Endothelial cell of umbilical vein (primary cell): ENCODE results near the gene PLEKHA6. TPM values are rescaled to one million over a fixed set of nuclear protein-coding genes. Genes with fewer than 3 reads are reported as not detected.

Source experiments
- BruUV-seq: library from RNA; stranded (reverse); fragments of 400-500 nt; replicated peaks from 2 replicates; lab custom pipeline; 2021; lab: Mats Ljungman, UMichigan
- CTCF ChIA-PET: fragments of 300-600, 350-600 bp; sonication (Branson Sonifier 250); formaldehyde crosslinking; loops from one replicate; lab custom pipeline; 2021; ENCODE audit warnings: antibody characterized with exemption, inconsistent platforms; lab: Charles Lee
- POLR2A ChIA-PET: fragments of 300-600, 350-600 bp; sonication (Branson Sonifier 250); formaldehyde crosslinking; loops from one replicate; lab custom pipeline; 2021; ENCODE audit warnings: antibody characterized with exemption, inconsistent platforms; lab: Charles Lee
- DNase-seq: peaks from one replicate; pipeline ENCODE4 v3.0.0-alpha.2; 2011; ENCODE audit warnings: low read depth, low spot score
- FAIRE-seq: peaks from 2 replicates; lab custom pipeline; 2011; peaks lifted over from hg19 to GRCh38; lab: Jason Lieb, UNC
- H2AFZ ChIP-seq: 2 replicates; pipeline ENCODE4 v1.6.0; 2012; ENCODE audit warnings: low read depth, low read length, control low read depth, inconsistent platforms
- H3K27ac ChIP-seq: 2 replicates; pipeline ENCODE4 v1.5.1; 2011; ENCODE audit warnings: low read depth, mild to moderate bottlenecking, control low read depth, low read length, moderate library complexity; ENCODE audit not compliant: insufficient read depth
- H3K27me3 ChIP-seq, 2 experiments: 2 replicates each; pipeline versions ENCODE4 v1.6.0 to v1.6.1; 2011; ENCODE audit warnings: low read length in 2 of 2, mixed read lengths in 1 of 2; ENCODE audit not compliant: control insufficient read depth in 2 of 2, insufficient read depth in 2 of 2
- H3K36me3 ChIP-seq, 2 experiments: 2 replicates in 1 of 2; 3 replicates in 1 of 2; pipeline ENCODE4 v1.5.1; 2011; ENCODE audit warnings: low read length in 2 of 2, mild to moderate bottlenecking in 1 of 2, moderate library complexity in 1 of 2; ENCODE audit not compliant: control insufficient read depth in 2 of 2, insufficient read depth in 2 of 2; ENCODE audit errors: extremely low read depth in 1 of 2
- H3K4me1 ChIP-seq: 3 replicates; pipeline ENCODE4 v1.5.1; 2011; ENCODE audit warnings: mild to moderate bottlenecking, low read length; ENCODE audit not compliant: control insufficient read depth, insufficient read depth; ENCODE audit errors: extremely low read depth
- H3K4me2 ChIP-seq: 2 replicates; pipeline ENCODE4 v1.6.1; 2011; ENCODE audit warnings: low read length, control low read depth, mixed read lengths; ENCODE audit not compliant: insufficient read depth
- H3K4me3 ChIP-seq, 3 experiments: fragments of 200-600 bp in 1 of 3; sonication (generic), shearing (Covaris generic) in 1 of 3; replicated peaks in 1 of 3; 2 replicates each; pipeline ENCODE4 v1.5.1; 2011 to 2016; ENCODE audit warnings: control low read depth in 3 of 3, low read length in 3 of 3, mild to moderate bottlenecking in 2 of 3, inconsistent platforms in 1 of 3, low read depth in 1 of 3, moderate library complexity in 1 of 3; ENCODE audit not compliant: insufficient read depth in 1 of 3
- H3K79me2 ChIP-seq: 2 replicates; pipeline ENCODE4 v1.6.0; 2012; ENCODE audit warnings: low read length, inconsistent platforms; ENCODE audit not compliant: control insufficient read depth, insufficient read depth
- H3K9ac ChIP-seq: replicated peaks from 2 replicates; pipeline ENCODE3; 2011; ENCODE audit warnings: low read length, control low read depth; ENCODE audit not compliant: insufficient read depth; ENCODE audit errors: extremely low read depth
- H3K9me1 ChIP-seq: replicated peaks from 3 replicates; pipeline ENCODE4 v1.6.0; 2011; ENCODE audit warnings: mild to moderate bottlenecking, low read length; ENCODE audit not compliant: control insufficient read depth, insufficient read depth; ENCODE audit errors: extremely low read depth
- H3K9me3 ChIP-seq: replicated peaks from 2 replicates; pipeline ENCODE4 v1.5.1; 2012; ENCODE audit warnings: low read length, inconsistent platforms; ENCODE audit not compliant: control insufficient read depth, insufficient read depth
- H4K20me1 ChIP-seq: replicated peaks from 2 replicates; pipeline ENCODE3; 2011; ENCODE audit warnings: mild to moderate bottlenecking, low read length; ENCODE audit not compliant: control insufficient read depth, insufficient read depth; ENCODE audit errors: extremely low read depth
- EZH2 ChIP-seq: IDR thresholded peaks from 2 replicates; pipeline ENCODE4 v1.6.1; 2012; ENCODE audit warnings: borderline replicate concordance, low read depth, mild to moderate bottlenecking, moderate library complexity, low read length, inconsistent platforms; ENCODE audit not compliant: severe bottlenecking
- FOS ChIP-seq: IDR thresholded peaks from 2 replicates; pipeline ENCODE4 v1.6.1; 2011; ENCODE audit warnings: mild to moderate bottlenecking, low read length, moderate library complexity, borderline replicate concordance; ENCODE audit not compliant: insufficient read depth
- GATA2 ChIP-seq: IDR thresholded peaks from 2 replicates; pipeline ENCODE4 v1.7.0; 2011; ENCODE audit warnings: low read depth, mild to moderate bottlenecking, moderate library complexity, mixed read lengths, low read length; ENCODE audit not compliant: insufficient read length, insufficient read depth
- JUN ChIP-seq: IDR thresholded peaks from 2 replicates; pipeline ENCODE4 v1.6.1; 2011; ENCODE audit warnings: borderline replicate concordance, low read depth; ENCODE audit not compliant: insufficient read length, insufficient read depth
- MAX ChIP-seq: IDR thresholded peaks from 2 replicates; pipeline ENCODE4 v1.6.1; 2011; ENCODE audit not compliant: insufficient read depth, insufficient read length
- MYC ChIP-seq: IDR thresholded peaks from one replicate; pipeline ENCODE4 v1.6.1; 2011; ENCODE audit warnings: mild to moderate bottlenecking, low read depth, low read length
- POLR2A ChIP-seq: IDR thresholded peaks from 2 replicates; pipeline ENCODE4 v1.6.1; 2012; ENCODE audit warnings: low read depth, mild to moderate bottlenecking, control low read depth, low read length
- POLR2AphosphoS5 ChIP-seq: IDR thresholded peaks from 2 replicates; pipeline ENCODE4 v1.6.1; 2012; ENCODE audit warnings: low read depth, mild to moderate bottlenecking, control low read depth, low read length, moderate library complexity; ENCODE audit not compliant: insufficient read depth
- dilution Hi-C: fragments of 300-500 bp; cut with MboI; formaldehyde crosslinking; loops from one replicate; pipeline ENCODE4 v1.15.0; 2019; ENCODE audit warnings: low sequenced_read_pairs; ENCODE audit not compliant: extremely low pct_ligation_motif_present
- intact Hi-C: fragments of 100-400 bp; cut with micrococcal nuclease; formaldehyde crosslinking; loops from one replicate; pipeline ENCODE4 v1.10.0; 2022
- polyA plus RNA-seq, 4 experiments: library from polyadenylated mRNA; depleted of rRNA in 3 of 4; stranded (reverse) in 3 of 4; unstranded in 1 of 4; fragments of >200 nt; gene quantifications; 2 replicates each; pipeline versions ENCODE4 v1.2.1 to v1.2.3, GENCODE V29; 2011 to 2012; ENCODE audit warnings: missing spikeins in 1 of 4
- total RNA-seq: library from RNA; stranded (reverse); gene quantifications from 2 replicates; pipeline ENCODE4 v1.2.3, GENCODE V29; 2021
- TF ChIP-seq, protein P1 (sequence below), 2 donors: IDR thresholded peaks; 1 replicate in 1 of 2; 2 replicates in 1 of 2; pipeline ENCODE4 v1.5.1; 2011; ENCODE audit warnings: low read length in 2 of 2, mild to moderate bottlenecking in 2 of 2, moderate library complexity in 2 of 2, control low read depth in 1 of 2, inconsistent platforms in 1 of 2, low read depth in 1 of 2; ENCODE audit not compliant: insufficient read depth in 1 of 2; ENCODE audit errors: extremely low read depth in 1 of 2

PLEKHA6 gene
- total and polyA plus RNA-seq, 2 donors (not counting 3 experiments of a cell fraction or from before 2014, with no cell fraction given) = 2.1 to 15.0 TPM

DNA sequence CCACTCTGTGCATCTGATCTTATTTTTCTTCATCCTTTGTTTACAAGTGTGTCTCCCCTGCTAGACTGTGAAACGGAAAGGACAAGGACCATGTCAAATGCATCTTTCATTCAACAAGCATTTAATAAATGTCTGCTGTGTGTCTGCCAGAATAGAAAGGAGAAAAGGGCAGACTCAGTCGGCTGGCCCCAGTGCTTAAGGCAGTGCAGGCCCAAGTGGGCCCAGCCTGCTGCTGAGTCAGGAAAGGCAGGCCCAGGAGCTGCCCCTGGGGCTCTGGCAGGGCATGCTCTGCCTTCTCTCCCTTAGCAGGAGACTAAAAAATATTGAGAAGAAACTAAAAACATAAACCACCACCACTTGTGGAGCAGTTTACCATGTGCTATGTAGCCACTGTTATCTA, 38.1 kb downstream of the PLEKHA6 start:
- BruUV-seq = no TSS peak
- POLR2A ChIA-PET = no interaction called here
- intact Hi-C loops = no loop called here

DNA sequence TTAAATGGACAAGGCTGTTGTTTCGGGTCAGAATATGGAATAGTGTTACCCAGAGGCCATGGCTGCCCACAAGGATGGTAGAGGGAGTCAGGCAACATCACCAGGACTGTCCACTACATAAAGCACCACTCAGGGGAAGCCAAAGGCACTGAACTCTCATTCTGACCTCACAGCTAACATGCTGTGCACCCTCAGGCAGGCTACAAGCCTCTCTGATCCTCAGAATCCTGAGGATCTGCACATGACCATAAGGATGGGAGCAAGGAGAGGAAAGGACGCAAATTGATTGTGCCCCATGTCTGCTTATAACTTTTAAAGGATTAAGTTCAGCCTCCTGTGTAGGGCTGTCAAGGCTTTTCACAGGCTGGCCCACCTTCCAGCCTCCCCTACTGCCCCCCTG, 38.7 kb downstream of the PLEKHA6 start:
- no peak overlapping the region for H3K4me2 ChIP-seq
- no peak overlapping the region for H3K4me3 ChIP-seq
- DNase-seq (no peak), FAIRE-seq (no peak)
- no peaks in the 10 kb centered on the region for H3K36me3 ChIP-seq
- POLR2A ChIA-PET = no interaction called here
- no peak overlapping the region for H3K27ac ChIP-seq
- no peak overlapping the region for H2AFZ ChIP-seq
- H4K20me1 ChIP-seq = no peaks in the 10 kb centered on the region
- dilution Hi-C loops (no loop called here), intact Hi-C loops (no loop called here)
- BruUV-seq = no TSS peak
- H3K79me2 ChIP-seq = no peaks in the 10 kb centered on the region
- CTCF ChIA-PET = interaction anchor here (1.9 kb wide), 1 partner anchor 62 kb away, joined by 7 read pairs; no protein-coding TSS in a partner anchor
- peaks cover 8% of the 10 kb centered on the region for H3K4me1 ChIP-seq
- no peak overlapping the region for H3K9ac ChIP-seq
- H3K27me3 ChIP-seq = no peaks in the 10 kb centered on the region
- H3K9me1 ChIP-seq = no peaks in the 10 kb centered on the region
- no peaks in the 10 kb centered on the region for H3K9me3 ChIP-seq
- TF ChIP-seq POLR2AphosphoS5 (no peak), JUN (no peak), FOS (no peak), POLR2A (no peak), MYC (no peak), EZH2 (no peak), MAX (no peak), GATA2 (no peak)
- TF ChIP-seq, protein P1, sequence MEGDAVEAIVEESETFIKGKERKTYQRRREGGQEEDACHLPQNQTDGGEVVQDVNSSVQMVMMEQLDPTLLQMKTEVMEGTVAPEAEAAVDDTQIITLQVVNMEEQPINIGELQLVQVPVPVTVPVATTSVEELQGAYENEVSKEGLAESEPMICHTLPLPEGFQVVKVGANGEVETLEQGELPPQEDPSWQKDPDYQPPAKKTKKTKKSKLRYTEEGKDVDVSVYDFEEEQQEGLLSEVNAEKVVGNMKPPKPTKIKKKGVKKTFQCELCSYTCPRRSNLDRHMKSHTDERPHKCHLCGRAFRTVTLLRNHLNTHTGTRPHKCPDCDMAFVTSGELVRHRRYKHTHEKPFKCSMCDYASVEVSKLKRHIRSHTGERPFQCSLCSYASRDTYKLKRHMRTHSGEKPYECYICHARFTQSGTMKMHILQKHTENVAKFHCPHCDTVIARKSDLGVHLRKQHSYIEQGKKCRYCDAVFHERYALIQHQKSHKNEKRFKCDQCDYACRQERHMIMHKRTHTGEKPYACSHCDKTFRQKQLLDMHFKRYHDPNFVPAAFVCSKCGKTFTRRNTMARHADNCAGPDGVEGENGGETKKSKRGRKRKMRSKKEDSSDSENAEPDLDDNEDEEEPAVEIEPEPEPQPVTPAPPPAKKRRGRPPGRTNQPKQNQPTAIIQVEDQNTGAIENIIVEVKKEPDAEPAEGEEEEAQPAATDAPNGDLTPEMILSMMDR (IDR thresholded peaks at IDR 0.05; ENCODE audit: extremely low read depth in 1 of 2, insufficient read depth in 1 of 2, low read depth in 1 of 2, low read length in 2 of 2) = no peak

More for the DNA sequence above, 38.1 kb downstream of the PLEKHA6 start:
- Histone ChIP-seq H3K79me2 (no peaks in the 10 kb centered on the region), H4K20me1 (no peaks in the 10 kb centered on the region), H3K9me3 (no peaks in the 10 kb centered on the region), H2AFZ (no peak overlapping the region), H3K4me3 (no peak overlapping the region), H3K4me1 (peaks cover 8% of the 10 kb centered on the region), H3K9ac (no peak overlapping the region), H3K27ac (no peak overlapping the region), H3K4me2 (no peak overlapping the region), H3K27me3 (no peaks in the 10 kb centered on the region), H3K36me3 (no peaks in the 10 kb centered on the region), H3K9me1 (no peaks in the 10 kb centered on the region)
- FAIRE-seq (no peak), DNase-seq (no peak)
- no peak for TF ChIP-seq MAX
- TF ChIP-seq, protein P1 (IDR thresholded peaks at IDR 0.05; ENCODE audit: extremely low read depth in 1 of 2, insufficient read depth in 1 of 2, low read depth in 1 of 2, low read length in 2 of 2) = no peak
- CTCF ChIA-PET = interaction anchor here (1.9 to 2.6 kb wide), 2 partner anchors 14 to 63 kb away, joined by 6 to 7 read pairs; no protein-coding TSS in a partner anchor
- dilution Hi-C loops = no loop called here
